DMS114 treated with DMSO at 0.1 percent for 48 hours (cell line): ENCODE measurements around the gene FLNC.

Experiments used
- DNase-seq: peaks from one replicate; lab custom pipeline; 2025; ENCODE audit not compliant: unreplicated experiment; lab: John Stamatoyannopoulos, UW

The FLNC gene

GRCh38 chr7:128878226-128879105, 48.3 kb downstream of the FLNC start:
- DNase-seq = no peak

- DNase-seq = no peak
Observed at GRCh38 chr7:128879461-128879938, 49.3 kb downstream of the FLNC start.

- DNase-seq = peak; percentile 19
Observed at GRCh38 chr7:128879939-128880746, 49.9 kb downstream of the FLNC start.

- no peak for DNase-seq
Observed at GRCh38 chr7:128880791-128881457, 50.7 kb downstream of the FLNC start.

- no peak for DNase-seq
Observed at GRCh38 chr7:128881458-128882125, 51.4 kb downstream of the FLNC start.

GRCh38 chr7:128882134-128882533, 51.9 kb downstream of the FLNC start:
- DNase-seq = no peak

- DNase-seq = peak; percentile 40
Observed at GRCh38 chr7:128883622-128884448, 53.6 kb downstream of the FLNC start.

GRCh38 chr7:128884561-128885369, 54.6 kb downstream of the FLNC start:
- no peak for DNase-seq

- DNase-seq = no peak
Observed at GRCh38 chr7:128885370-128886187, 55.4 kb downstream of the FLNC start.

- no peak for DNase-seq
Observed at GRCh38 chr7:128886391-128887168, 56.4 kb downstream of the FLNC start.

GRCh38 chr7:128887169-128888038, 57.2 kb downstream of the FLNC start:
- no peak for DNase-seq

- DNase-seq = no peak
Observed at GRCh38 chr7:128888039-128888755, 58.0 kb downstream of the FLNC start.

GRCh38 chr7:128888756-128889095, 58.5 kb downstream of the FLNC start:
- DNase-seq = no peak

- DNase-seq = no peak
Observed at GRCh38 chr7:128889121-128889520, 58.9 kb downstream of the FLNC start.

GRCh38 chr7:128890306-128891109, 60.3 kb downstream of the FLNC start:
- no peak for DNase-seq
